ENCODE data around the gene MZB1.
"Not testable (repeated sequence)": the region's sequence is repeated elsewhere in the genome, so short reads cannot be mapped to it uniquely, and the experiment has no call there.

The MZB1 gene

GRCh38 chr5:139371482-139372435, 18.0 kb downstream of the MZB1 start:
- no peak for DNase-seq

- no peak for DNase-seq
Observed at GRCh38 chr5:139369181-139369580, 20.5 kb downstream of the MZB1 start.

- DNase-seq = no peak
Observed at GRCh38 chr5:139368613-139369012, 21.1 kb downstream of the MZB1 start.

- no peak for DNase-seq
Observed at GRCh38 chr5:139364466-139364865, 25.2 kb downstream of the MZB1 start.

GRCh38 chr5:139363937-139364336, 25.8 kb downstream of the MZB1 start:
- no peak for DNase-seq

- DNase-seq = no peak
Observed at GRCh38 chr5:139361835-139362429, 27.8 kb downstream of the MZB1 start.

GRCh38 chr5:139360384-139360783, 29.3 kb downstream of the MZB1 start:
- no peak for DNase-seq

GRCh38 chr5:139358064-139358463, 31.6 kb downstream of the MZB1 start:
- no peak for DNase-seq

- DNase-seq = not testable (repeated sequence)
Observed at GRCh38 chr5:139355900-139356299, 33.8 kb downstream of the MZB1 start.

GRCh38 chr5:139354186-139354585, 35.5 kb downstream of the MZB1 start:
- DNase-seq = no peak

GRCh38 chr5:139347863-139348262, 41.9 kb downstream of the MZB1 start:
- DNase-seq = not testable (repeated sequence)

- not testable (repeated sequence) for DNase-seq
Observed at GRCh38 chr5:139345442-139345841, 44.3 kb downstream of the MZB1 start.

GRCh38 chr5:139344177-139344576, 45.5 kb downstream of the MZB1 start:
- DNase-seq = no peak

- DNase-seq = no peak
Observed at GRCh38 chr5:139343476-139343875, 46.2 kb downstream of the MZB1 start.

GRCh38 chr5:139342423-139342723, 47.3 kb downstream of the MZB1 start:
- no peak for DNase-seq

GRCh38 chr5:139341689-139342422, 47.9 kb downstream of the MZB1 start, which contains the start of gene PAIP2:
PAIP2 (plus strand) TSS chr5:139341854; CDS start chr5:139363785, 21,931 bp downstream.
- DNase-seq = peak; percentile 99

- no peak for DNase-seq
Observed at GRCh38 chr5:139341187-139341688, 48.5 kb downstream of the MZB1 start.

- DNase-seq = no peak
Observed at GRCh38 chr5:139340051-139340450, 49.7 kb downstream of the MZB1 start.
